Tibial nerve (tissue), 4 donors: ENCODE data around the gene GDF7.

Experiments used
- EP300 ChIP-seq, 2 donors: sonication (generic); formaldehyde crosslinking; IDR thresholded peaks; one replicate each; pipeline ENCODE4 v1.6.1; 2017; ENCODE audit warnings: antibody characterized with exemption in 2 of 2, mild to moderate bottlenecking in 1 of 2
- TF ChIP-seq, protein P1 (sequence below), 5 experiments: fragments of 200-600 bp in 3 of 5; fragments of 450-650 bp in 2 of 5; sonication (generic) in 3 of 5; IDR thresholded peaks; one replicate each; pipeline ENCODE4 v1.5.1; 2016 to 2019; ENCODE audit warnings: antibody characterized with exemption in 5 of 5, mild to moderate bottlenecking in 3 of 5, moderate library complexity in 2 of 5

DNA sequence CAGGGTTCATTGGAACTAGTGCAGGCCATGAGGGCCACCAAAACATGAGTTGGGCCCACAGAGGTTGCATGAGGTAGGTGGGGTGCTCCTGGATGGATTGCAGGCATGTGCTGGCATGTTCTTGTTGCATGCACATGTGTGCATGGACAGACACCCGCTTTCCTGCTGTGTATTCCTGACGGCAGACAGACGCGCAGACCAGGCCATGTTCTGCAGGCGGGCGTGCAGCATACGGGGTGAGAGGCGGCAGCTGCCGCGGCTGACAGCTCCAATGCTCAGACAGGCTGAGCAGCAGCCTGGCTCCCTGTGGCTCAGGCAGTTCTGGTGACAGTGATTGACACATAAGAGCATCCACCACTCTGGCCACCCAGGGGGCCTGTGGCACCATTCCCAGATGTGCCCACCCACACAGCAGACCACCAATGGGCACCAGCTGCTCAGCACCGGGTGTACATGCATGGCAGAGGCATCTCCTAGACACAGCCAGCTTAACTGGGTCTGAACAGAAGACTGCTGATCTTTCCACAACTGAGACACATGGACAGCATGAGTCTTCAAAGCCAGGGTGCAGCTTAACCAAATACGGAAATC lies 37.3 kb upstream of the GDF7 start:
- TF ChIP-seq, protein P1, sequence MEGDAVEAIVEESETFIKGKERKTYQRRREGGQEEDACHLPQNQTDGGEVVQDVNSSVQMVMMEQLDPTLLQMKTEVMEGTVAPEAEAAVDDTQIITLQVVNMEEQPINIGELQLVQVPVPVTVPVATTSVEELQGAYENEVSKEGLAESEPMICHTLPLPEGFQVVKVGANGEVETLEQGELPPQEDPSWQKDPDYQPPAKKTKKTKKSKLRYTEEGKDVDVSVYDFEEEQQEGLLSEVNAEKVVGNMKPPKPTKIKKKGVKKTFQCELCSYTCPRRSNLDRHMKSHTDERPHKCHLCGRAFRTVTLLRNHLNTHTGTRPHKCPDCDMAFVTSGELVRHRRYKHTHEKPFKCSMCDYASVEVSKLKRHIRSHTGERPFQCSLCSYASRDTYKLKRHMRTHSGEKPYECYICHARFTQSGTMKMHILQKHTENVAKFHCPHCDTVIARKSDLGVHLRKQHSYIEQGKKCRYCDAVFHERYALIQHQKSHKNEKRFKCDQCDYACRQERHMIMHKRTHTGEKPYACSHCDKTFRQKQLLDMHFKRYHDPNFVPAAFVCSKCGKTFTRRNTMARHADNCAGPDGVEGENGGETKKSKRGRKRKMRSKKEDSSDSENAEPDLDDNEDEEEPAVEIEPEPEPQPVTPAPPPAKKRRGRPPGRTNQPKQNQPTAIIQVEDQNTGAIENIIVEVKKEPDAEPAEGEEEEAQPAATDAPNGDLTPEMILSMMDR (IDR thresholded peaks at IDR 0.05), result no peak
- TF ChIP-seq EP300 (IDR thresholded peaks at IDR 0.05), result no peak
